IPS-NIHi7 (cell line): ENCODE data around the gene MYOM1.

Source experiments
- DNase-seq: peaks from one replicate; pipeline ENCODE4 v3.0.0; 2012; ENCODE audit warnings: mixed read lengths; ENCODE audit errors: extremely low spot score

MYOM1 gene

GRCh38 chr18:3117493-3118192 is 102.1 kb downstream of the MYOM1 start:
- no peak for DNase-seq

DNA sequence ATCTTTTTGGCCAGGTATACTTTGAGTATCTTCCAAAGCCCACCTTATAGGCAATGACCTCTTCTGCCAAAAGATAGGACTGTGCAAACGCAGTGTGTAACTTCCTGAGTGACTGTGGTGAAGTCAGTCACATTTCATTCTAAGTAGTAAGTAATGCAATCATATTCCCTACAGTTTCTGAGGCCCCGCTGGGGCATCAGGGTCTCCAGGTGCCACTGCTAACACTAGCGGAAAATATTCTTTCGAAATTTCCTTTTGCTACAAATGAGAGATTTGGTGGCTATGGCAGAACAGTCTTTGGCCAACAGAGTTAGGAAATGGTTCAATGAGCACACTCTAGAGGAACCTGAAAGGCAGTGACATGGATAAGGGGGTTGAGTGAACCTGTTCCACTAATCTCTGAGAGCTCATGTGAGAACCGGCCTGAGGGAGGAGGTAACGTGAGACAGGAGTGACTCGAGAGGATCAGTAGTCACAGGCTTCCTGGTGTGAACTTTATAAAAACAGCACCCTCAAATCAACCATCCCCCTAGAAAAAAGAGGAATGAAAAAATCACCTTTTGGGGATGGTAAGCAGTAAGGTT is 104.2 kb downstream of the MYOM1 start:
- DNase-seq = no peak

DNA sequence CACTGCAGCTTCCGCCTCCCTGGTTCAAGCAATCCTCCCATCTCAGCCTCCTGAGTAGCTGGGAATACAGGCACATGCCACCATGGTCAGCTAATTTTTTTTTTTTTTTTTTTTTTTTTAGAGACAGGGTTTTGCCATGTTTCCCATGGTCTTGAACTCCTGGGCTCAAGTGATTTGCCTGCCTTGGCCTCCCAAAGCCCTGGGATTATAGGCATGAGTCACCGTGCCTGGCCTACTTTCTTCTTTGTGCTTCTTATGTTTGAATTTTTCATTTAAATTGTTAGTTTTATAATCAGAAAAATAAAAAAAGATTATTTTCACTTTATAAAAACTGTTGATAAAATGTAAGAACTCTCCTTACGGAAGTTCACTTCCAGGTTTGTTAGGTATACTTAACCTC is 105.3 kb downstream of the MYOM1 start:
- no peak for DNase-seq

GRCh38 chr18:3114026-3114425 is 105.7 kb downstream of the MYOM1 start:
- no peak for DNase-seq

DNA sequence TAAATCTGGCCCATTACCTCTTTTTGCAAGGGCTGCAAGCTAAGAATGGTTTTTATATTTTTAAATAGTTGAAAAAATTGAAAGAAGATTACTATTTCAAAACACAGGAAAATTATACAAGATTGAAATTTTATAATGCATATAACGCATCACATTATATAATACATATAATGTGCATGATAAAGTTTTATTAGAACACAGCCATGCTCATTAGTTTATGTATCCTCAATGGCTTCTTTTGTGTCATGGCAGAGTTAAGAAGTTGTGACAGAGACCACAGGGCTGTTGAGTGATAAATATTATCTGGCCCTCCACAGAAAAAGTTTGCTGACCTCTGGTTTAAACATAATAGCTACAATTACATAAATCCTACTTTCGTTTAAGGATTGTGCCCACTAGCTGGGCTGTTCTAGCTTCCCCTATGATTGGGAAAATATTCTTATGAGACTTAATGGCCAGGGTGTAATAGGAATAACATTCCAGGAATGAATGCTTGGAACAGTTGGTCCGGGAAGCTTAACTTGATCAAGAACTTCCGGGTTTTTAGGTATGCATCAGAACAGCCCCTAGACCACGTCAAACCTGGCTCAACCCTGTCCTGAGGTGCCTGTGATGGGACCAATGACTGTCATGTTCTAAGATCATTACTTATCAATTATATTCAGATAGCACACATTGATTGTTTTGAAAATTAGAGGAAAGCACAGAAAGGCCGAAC is 108.1 kb downstream of the MYOM1 start:
- DNase-seq = no peak

- DNase-seq = no peak
Measured at GRCh38 chr18:3110034-3110752, 109.6 kb downstream of the MYOM1 start.

DNA sequence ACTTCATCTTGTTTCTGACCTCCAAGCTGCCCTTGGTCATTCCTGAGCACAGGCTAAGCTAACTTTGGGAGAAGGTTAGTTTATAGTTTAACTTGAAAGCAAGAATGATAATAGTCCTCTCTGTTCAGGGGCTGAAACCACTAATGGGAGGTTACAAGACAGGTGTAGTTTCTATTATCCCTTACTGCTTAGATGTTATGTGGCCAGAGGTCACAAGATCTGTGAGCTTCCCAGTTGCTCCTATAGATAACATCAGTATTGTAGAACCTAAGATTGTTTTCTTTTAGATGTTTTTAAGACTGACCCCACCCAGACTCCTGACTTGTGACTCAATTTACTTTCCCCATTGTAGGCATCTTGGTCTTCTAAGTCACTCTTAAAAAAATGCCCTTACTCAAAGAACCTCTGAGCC is 112.0 kb downstream of the MYOM1 start:
- no peak for DNase-seq

DNA sequence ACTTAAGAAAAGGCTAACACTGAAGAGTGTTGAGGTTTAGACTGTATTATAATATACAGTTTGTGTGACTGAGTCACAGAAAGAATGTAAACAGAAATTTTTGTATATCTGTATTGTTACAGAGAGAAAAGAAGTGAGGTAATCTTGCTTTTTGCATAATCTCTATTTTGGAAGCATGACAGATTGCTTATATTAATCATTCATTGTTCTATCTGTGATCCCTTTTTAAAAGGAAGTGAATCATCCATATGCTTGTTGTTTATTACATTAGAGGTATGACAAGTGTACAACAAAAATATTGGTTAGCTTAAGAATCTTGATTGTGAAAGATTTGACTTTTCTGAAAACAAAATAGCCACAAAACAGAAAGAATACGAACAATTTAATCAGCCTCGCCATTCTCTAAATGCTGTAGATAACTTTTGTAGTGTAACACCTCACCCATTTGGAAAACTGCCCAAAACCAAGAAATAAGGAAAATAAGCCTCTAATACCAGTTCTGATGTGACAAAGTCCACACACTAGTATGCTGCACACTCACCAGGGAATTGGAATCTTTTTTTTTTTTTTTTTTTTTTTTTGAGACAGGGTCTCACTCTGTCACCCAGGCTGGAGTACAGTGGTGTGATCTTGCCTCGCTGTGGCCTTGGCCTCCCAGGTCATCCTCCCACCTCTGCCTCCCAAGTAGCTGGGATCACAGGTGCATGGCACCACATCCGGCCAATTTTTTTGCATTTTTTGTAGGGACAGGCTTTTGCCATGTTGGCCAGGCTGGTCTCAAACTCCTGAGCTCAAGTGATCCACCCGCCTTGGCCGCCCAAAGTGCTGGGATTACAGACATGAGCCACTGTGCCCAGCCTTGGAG is 115.3 kb downstream of the MYOM1 start:
- DNase-seq = no peak

GRCh38 chr18:3103576-3103975 is 116.2 kb downstream of the MYOM1 start:
- no peak for DNase-seq

DNA sequence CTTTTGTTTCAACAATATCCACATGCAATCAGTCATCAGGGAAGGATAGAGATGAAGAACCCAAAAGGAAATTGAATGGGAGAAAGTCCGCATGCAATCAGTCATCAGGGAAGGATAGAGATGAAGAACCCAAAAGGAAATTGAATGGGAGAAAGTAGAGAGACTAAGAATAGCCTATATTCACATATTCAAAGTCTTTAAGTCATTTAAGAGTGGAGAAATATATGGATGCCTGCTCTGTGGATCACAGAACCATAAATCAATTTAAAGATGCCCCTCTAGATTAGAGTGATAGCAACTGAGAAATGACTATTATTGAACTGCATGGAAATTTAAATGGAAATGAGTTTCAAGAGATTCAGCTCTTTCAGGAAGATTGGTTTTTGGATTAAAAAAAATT is 116.8 kb downstream of the MYOM1 start:
- no peak for DNase-seq

DNA sequence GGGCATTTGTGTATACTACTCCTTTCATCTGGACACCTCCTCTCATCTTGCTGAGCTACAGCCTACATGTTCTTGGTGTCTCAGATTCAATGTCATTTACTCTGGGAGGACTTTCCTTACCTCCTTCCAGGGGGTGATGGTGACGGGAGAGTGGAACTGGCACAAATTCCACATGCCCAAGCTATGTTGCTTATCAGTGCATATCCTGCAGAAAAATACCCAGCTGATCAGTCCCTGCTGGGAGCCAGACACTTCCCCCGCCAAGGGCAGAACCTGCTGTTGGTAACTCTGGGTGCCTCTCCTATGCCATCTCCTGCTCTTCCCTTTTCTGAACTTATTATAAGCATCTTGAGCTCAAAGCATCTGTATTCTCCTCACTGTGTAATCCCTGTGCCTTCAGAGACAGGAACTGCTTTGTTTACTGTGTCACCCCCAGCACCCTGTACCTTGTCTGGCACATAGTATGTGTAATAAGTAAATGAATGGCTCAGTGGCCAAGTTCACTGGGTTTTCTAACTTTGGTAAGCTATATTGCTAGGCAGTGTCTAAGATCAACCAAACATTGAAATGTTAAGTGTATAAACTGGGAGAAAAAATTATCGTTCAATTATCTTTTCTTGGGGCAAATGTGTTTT is 119.2 kb downstream of the MYOM1 start:
- DNase-seq = no peak

DNA sequence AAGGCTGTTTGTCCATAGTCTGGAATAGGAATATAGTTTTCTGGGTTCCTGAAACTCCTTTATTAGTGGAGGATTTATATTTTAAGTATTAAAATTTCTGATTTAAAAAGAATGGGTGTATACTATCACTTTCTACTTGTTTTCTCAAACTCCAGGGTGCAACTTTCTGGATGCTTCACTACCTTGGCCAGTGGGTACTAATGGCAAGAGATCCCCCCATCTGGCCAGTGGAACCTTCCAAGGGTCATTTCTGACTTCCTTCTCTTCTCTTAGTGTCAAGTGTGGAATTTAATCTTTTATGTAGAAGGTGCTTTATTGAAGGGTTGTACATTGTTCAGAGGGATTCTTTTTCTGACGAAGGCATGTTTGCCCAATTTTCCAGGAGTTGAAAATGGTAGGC is 120.4 kb downstream of the MYOM1 start:
- DNase-seq = no peak

- DNase-seq = no peak
Measured at GRCh38 chr18:3097082-3097481, 122.7 kb downstream of the MYOM1 start.

DNA sequence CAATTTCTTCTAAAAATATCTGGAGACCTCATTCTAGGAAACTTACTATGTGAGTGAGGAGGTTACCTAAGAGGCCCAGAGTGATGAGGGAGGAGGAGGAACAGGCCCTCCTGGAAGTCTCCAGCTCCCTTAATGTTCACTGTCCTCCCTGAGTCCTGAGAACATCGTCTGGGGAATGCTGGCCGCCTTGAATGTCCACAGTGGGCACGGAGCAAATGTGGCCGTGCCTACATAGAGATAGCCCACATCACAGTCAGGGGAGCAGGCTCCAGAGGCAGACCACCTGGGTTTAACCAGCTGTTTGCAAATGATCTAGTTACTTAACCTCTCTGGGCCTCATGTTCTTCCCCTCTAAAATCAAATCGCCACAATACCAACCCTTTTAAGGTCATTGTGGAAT is 123.8 kb downstream of the MYOM1 start:
- DNase-seq = no peak

GRCh38 chr18:3094338-3094684 is 125.5 kb downstream of the MYOM1 start:
- DNase-seq = no peak

DNA sequence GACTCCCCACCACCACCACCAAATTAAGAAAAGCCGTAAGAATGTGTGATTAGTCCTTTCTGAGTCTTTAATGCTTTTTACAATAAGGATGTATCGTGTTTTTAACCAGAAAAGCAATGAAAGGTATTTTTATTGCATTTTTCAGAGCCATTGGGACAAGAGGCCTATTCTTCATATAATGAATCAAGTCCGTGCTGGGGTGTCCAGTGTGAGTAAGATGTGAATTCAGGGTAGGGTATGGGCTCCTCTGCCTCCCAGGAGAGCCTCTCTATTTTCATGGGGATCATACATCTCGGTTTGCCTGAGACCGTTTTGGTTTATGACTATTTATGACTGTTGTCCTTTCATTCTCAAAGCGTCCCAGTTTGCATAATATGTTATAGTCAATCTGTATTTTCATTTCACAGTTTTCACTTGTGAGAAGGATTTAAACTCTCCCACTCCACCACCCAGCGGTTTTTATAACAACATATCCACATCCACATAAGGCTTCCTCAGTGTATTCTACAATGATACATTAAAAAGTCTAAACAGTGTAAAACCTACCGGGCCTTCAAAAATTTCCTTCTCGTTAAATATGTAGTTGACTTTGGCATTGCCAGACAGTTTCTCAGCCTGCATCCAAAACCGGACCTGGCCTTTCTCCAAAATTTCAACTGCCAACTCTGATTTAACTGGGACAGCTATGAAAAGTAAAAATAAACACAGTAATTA is 126.0 kb downstream of the MYOM1 start:
- DNase-seq = no peak

GRCh38 chr18:3092727-3093126 is 127.0 kb downstream of the MYOM1 start:
- no peak for DNase-seq

GRCh38 chr18:3089579-3089978 is 130.2 kb downstream of the MYOM1 start:
- no peak for DNase-seq

- DNase-seq = no peak
Measured at GRCh38 chr18:3088449-3088848, 131.3 kb downstream of the MYOM1 start.

- no peak for DNase-seq
Measured at GRCh38 chr18:3086871-3087270, 132.9 kb downstream of the MYOM1 start.

DNA sequence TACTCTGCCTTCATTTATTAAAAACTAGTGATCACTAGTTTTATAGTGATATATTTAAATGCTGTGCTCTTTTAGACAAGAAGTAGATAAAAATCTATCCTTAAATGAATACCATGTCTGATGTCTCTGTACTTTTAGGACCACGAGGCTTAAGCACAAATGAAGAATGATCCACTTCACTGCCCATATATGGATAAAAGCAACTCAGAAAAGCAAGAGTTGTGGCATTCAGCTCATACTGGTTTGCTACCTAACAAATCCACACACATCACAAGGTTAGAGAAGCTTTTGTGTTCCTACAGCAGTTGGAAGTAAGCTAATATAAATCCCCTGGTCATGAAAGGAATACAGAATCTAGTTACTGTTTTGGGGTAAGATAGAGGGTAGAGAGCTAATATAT is 134.2 kb downstream of the MYOM1 start:
- no peak for DNase-seq
